NT2/D1 (cell line): ENCODE measurements around the gene MIA2.
"Not testable (repeated sequence)": the region's sequence is repeated elsewhere in the genome, so short reads cannot be mapped to it uniquely, and the experiment has no call there.

Experiments used
- DNase-seq: peaks from one replicate; pipeline ENCODE4 v3.0.0-alpha.2; 2011; ENCODE audit warnings: low read depth, low spot score
- H3K27me3 ChIP-seq: 2 replicates; pipeline ENCODE4 v1.6.0; 2011; ENCODE audit warnings: mild to moderate bottlenecking; ENCODE audit not compliant: insufficient read length, insufficient read depth
- H3K36me3 ChIP-seq: 2 replicates; pipeline ENCODE4 v1.6.1; 2011; ENCODE audit warnings: mild to moderate bottlenecking, low read length, mixed read lengths; ENCODE audit not compliant: insufficient read depth, insufficient read length
- H3K4me1 ChIP-seq: 2 replicates; pipeline ENCODE4 v1.5.1; 2011; ENCODE audit not compliant: insufficient read depth, insufficient read length
- H3K4me3 ChIP-seq: 2 replicates; pipeline ENCODE4 v1.5.1; 2011; ENCODE audit warnings: low read depth; ENCODE audit not compliant: insufficient read length
- H3K9ac ChIP-seq: 2 replicates; pipeline ENCODE4 v1.6.0; 2011; ENCODE audit warnings: low read depth; ENCODE audit not compliant: insufficient read length
- H3K9me3 ChIP-seq: 2 replicates; pipeline ENCODE4 v1.5.1; 2011; ENCODE audit warnings: mild to moderate bottlenecking, low read length; ENCODE audit not compliant: insufficient read depth
- SUZ12 ChIP-seq: IDR thresholded peaks from 2 replicates; pipeline ENCODE4 v1.6.1; 2011; ENCODE audit not compliant: insufficient read length, insufficient read depth; ENCODE audit errors: extremely low read depth
- YY1 ChIP-seq: IDR thresholded peaks from 2 replicates; pipeline ENCODE4 v1.6.1; 2011; ENCODE audit not compliant: insufficient read length, insufficient read depth
- ZNF274 ChIP-seq: IDR thresholded peaks from 2 replicates; pipeline ENCODE4 v1.6.1; 2011; ENCODE audit warnings: mild to moderate bottlenecking, low read depth, low read length

The MIA2 gene

DNA sequence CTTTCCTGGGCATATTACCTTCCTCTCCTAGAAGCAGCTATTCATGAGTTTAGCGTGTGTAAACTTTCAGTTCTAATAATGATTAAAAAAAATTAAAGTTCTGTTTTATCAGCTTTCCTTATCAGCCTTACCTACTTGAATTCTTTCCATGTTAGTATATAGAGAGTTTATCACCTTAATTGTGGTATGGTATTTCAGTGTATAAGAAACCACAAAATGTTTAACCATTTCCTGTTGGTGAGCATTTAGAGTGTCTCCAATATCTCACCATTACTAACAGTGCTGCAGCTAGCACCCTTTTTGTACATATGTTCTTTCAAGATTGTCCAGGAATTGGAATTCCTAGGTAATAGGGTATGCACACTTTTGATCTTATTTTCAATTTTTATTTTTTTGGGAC lies 109.1 kb downstream of the MIA2 start:
- H3K27me3 ChIP-seq, result peaks cover 6% of the 10 kb centered on the region
- no peak for DNase-seq
- TF ChIP-seq ZNF274 (no peak), YY1 (no peak), SUZ12 (no peak)
- H3K36me3 ChIP-seq, result no peaks in the 10 kb centered on the region
- no peaks in the 10 kb centered on the region for H3K9me3 ChIP-seq
- H3K4me1 ChIP-seq, result no peaks in the 10 kb centered on the region
- H3K4me3 ChIP-seq, result no peak overlapping the region
- no peak overlapping the region for H3K9ac ChIP-seq

DNA sequence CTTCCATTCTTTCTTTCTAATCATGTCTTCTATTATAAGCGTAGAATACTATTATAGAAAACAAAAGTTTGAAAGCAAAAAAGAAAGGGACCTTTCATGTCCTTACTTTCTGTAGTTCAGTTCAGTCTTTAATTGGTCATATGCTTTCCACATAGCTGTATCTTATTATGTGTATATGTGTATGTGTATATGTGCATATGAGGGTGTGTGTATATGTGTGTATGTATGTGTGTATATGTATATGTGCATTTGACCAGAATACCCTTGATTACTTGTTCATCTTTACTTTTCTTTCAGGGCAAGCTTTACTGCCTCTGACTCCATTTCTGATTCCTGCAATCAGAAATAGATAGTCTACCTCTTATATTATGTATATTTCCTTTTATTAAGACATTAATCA lies 109.9 kb downstream of the MIA2 start:
- DNase-seq, result no peak
- H3K27me3 ChIP-seq, result peaks cover 6% of the 10 kb centered on the region
- no peaks in the 10 kb centered on the region for H3K4me1 ChIP-seq
- no peaks in the 10 kb centered on the region for H3K36me3 ChIP-seq
- H3K4me3 ChIP-seq, result no peak overlapping the region
- TF ChIP-seq YY1, result no peak
- TF ChIP-seq SUZ12, result no peak
- TF ChIP-seq ZNF274, result no peak
- no peaks in the 10 kb centered on the region for H3K9me3 ChIP-seq
- H3K9ac ChIP-seq, result no peak overlapping the region

DNA sequence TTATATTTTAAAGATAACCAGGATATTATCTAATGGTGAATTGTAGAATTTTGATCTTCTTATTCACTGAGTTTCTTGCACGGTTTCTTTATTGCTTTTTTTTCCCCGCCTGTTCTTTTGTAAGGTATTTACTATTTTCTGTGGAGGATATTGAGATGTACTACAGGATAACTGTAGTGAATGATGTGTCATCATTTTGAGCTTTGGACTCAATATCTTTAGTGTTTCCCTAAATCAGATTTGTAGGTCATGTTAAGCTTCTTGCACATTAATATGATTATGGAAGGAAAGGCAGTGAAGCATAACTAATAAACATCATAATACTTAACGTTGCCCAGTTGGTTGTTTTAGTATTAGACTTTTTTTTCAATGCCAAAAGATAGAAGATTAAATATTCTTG lies 117.2 kb downstream of the MIA2 start:
- no peaks in the 10 kb centered on the region for H3K36me3 ChIP-seq

DNA sequence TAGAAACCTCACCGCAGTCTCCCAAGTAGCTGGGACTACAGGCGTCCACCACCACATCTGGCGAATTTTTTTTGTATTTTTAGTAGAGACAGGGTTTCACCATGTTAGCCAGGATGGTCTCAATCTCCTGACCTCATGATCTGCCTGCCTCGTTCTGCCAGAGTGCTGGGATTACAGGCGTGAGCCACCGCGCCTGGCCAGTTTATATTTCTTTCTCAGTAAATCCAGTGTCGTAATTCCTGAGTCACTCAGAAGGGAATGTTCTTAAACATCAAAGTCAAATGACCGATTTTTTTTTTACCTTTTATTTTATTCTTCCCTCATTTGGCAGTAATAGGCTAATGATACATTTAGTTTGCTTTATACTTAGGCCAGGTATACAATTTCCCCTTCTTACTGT lies 118.0 kb downstream of the MIA2 start:
- H3K27me3 ChIP-seq, result no peaks in the 10 kb centered on the region
- H3K9ac ChIP-seq, result no peak overlapping the region
- no peaks in the 10 kb centered on the region for H3K9me3 ChIP-seq
- TF ChIP-seq YY1, result no peak
- TF ChIP-seq SUZ12, result no peak
- TF ChIP-seq ZNF274, result no peak
- DNase-seq, result no peak
- H3K4me1 ChIP-seq, result no peaks in the 10 kb centered on the region
- H3K4me3 ChIP-seq, result no peak overlapping the region
- no peaks in the 10 kb centered on the region for H3K36me3 ChIP-seq

More for the DNA sequence above, 117.2 kb downstream of the MIA2 start:
- H3K27me3 ChIP-seq, result no peaks in the 10 kb centered on the region
- no peak for TF ChIP-seq SUZ12
- no peaks in the 10 kb centered on the region for H3K9me3 ChIP-seq
- no peak overlapping the region for H3K9ac ChIP-seq
- H3K4me3 ChIP-seq, result no peak overlapping the region
- H3K4me1 ChIP-seq, result no peaks in the 10 kb centered on the region
- no peak for DNase-seq

DNA sequence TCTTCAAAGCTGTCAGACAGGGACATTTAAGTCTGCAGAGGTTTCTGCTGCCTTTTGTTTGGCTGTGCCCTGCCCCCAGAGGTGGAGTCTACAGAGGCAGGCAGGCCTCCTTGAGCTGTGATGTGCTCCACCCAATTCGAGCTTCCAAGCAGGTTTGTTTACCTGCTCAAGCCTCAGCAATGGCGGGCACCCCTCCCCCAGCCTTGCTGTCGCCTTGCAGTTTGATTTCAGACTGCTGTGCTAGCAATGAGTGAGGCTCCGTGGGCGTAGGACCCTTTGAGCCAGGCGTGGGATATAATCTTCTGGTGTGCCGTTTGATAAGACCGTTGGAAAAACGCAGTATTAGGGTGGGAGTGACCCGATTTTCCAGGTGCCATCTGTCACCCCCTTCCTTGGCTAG lies 125.4 kb downstream of the MIA2 start:
- not testable (repeated sequence) for H3K9me3 ChIP-seq, H3K4me1 ChIP-seq, H3K9ac ChIP-seq, DNase-seq, H3K4me3 ChIP-seq, H3K36me3 ChIP-seq, H3K27me3 ChIP-seq

DNA sequence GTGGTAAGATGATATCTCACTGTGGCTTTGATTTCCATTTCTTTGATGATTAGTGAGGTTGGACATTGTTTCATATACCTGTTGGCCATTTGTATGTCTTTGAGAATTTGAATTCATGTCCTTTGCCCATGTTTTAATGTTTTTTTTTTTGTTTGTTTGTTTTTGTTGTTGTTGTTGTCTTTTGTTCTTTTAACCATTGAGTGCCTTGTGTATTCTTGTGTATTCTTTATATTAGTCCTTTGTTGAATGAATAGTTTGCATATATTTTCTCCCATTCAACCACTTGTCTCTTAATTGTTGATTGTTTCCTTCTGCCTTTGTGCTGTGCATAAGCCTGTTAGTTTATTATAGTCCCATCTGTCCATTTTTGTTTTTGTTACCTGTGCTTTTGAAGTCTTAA lies 126.6 kb downstream of the MIA2 start:
- no peak for TF ChIP-seq YY1
- Histone ChIP-seq H3K4me3 (no peak overlapping the region), H3K9ac (no peak overlapping the region), H3K36me3 (no peaks in the 10 kb centered on the region), H3K4me1 (no peaks in the 10 kb centered on the region), H3K27me3 (no peaks in the 10 kb centered on the region), H3K9me3 (peaks cover 16% of the 10 kb centered on the region; the same call in 1 of the 2 replicates)
- no peak for DNase-seq

DNA sequence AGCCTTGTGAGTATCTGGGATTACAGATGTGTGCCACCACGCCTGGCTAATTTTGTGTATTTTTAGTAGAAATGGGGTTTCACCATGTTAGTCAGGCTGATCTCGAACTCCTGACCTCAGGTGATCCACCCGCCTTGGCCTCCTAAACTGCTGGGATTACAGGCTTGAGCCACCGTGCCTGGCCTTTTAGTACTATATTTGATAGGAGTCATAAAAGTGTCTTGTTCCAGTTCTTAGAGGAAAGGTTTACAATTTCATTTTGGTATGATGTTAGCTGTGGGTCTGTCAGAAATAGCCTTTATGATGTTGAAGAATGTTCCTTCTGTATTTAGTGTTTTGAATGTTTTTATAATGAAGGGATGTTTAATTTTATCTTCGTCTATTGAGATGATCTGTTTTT lies 127.8 kb downstream of the MIA2 start:
- H3K36me3 ChIP-seq, DNase-seq, H3K4me3 ChIP-seq, H3K27me3 ChIP-seq, H3K9ac ChIP-seq, H3K4me1 ChIP-seq: not testable (repeated sequence)
- peaks cover 16% of the 10 kb centered on the region; the same call in 1 of the 2 replicates for H3K9me3 ChIP-seq

DNA sequence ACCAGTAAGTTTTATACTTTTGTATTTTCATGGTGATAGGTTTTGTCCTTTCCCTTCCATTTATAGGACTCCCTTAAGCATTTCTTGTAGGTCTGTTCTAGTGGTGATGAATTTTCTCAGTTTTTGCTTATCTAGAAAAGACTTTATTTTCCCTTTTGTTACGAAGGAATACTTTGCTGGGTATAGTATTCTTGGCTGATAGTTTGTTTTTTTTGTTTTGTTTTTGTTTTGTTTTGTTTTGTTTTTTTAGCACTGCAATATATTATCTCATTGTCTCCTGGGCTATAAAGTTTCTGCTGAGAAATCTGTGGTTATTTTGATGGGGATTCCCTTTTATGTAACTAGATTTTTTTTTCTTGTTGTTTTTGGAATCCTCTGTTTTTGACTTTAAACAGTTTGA lies 130.8 kb downstream of the MIA2 start:
- no peak overlapping the region for H3K9ac ChIP-seq
- TF ChIP-seq YY1 (no peak), SUZ12 (no peak), ZNF274 (no peak)
- peaks cover 2% of the 10 kb centered on the region for H3K4me1 ChIP-seq
- H3K4me3 ChIP-seq, result no peak overlapping the region
- H3K27me3 ChIP-seq, result no peaks in the 10 kb centered on the region
- no peak for DNase-seq
- H3K36me3 ChIP-seq, result no peaks in the 10 kb centered on the region
- peaks cover 11% of the 10 kb centered on the region; the same call in 1 of the 2 replicates for H3K9me3 ChIP-seq
